Activated T-helper 1 cell treated with anti-CD3 and anti-CD28 coated beads, Interleukin-12 subunit alpha, Interleukin-12 subunit beta, Interleukin-2, Interleukin-4 antibody, amounts not matched to agents 30 ng/mL and 10 ng/mL and 1 ng/mL, durations not matched to agents 14 hours and 24 hours and 36 hours (primary cell): ENCODE data around the gene CCDC83. TPM values are rescaled to one million over a fixed set of nuclear protein-coding genes. Genes with fewer than 3 reads are reported as not detected.
"Not testable (repeated sequence)": the region's sequence is repeated elsewhere in the genome, so short reads cannot be mapped to it uniquely, and the experiment has no call there.

ENCODE experiments used
- DNase-seq: peaks from one replicate; pipeline ENCODE4 v3.0.0; 2021; ENCODE audit warnings: low spot score
- H3K27ac Mint-ChIP-seq: one replicate; pipeline ENCODE4 v1.8.0; 2021; ENCODE audit warnings: mild to moderate bottlenecking, mixed read lengths
- H3K27me3 Mint-ChIP-seq: one replicate; pipeline ENCODE4 v1.8.0; 2022; ENCODE audit warnings: mild to moderate bottlenecking, moderate library complexity, mixed read lengths; ENCODE audit not compliant: insufficient read depth
- H3K36me3 Mint-ChIP-seq: one replicate; pipeline ENCODE4 v1.8.0; 2021; ENCODE audit warnings: low read depth, mixed read lengths
- H3K4me1 Mint-ChIP-seq: one replicate; pipeline ENCODE4 v1.8.0; 2021; ENCODE audit warnings: low read depth, mixed read lengths
- H3K4me3 Mint-ChIP-seq: one replicate; pipeline ENCODE4 v1.8.0; 2021; ENCODE audit warnings: mild to moderate bottlenecking, moderate library complexity, mixed read lengths
- H3K9me3 Mint-ChIP-seq: one replicate; pipeline ENCODE4 v1.8.0; 2021; ENCODE audit warnings: mixed read lengths
- intact Hi-C: fragments of 100-400 bp; cut with micrococcal nuclease; formaldehyde crosslinking; loops from one replicate; pipeline ENCODE4 v1.15.1; 2024
- total RNA-seq: library from RNA; stranded (reverse); gene quantifications from 2 replicates; pipeline ENCODE4 v1.2.3, GENCODE V29; 2022

Gene CCDC83
- total RNA-seq, 1 donor from 2014 or later: not detected

GRCh38 chr11:85902353-85902752 is 47.2 kb downstream of the CCDC83 start:
- no peak for DNase-seq
- no peak overlapping the region for H3K4me3 Mint-ChIP-seq
- H3K4me1 Mint-ChIP-seq: no peaks in the 10 kb centered on the region
- H3K27me3 Mint-ChIP-seq: peaks cover 10% of the 10 kb centered on the region
- H3K36me3 Mint-ChIP-seq: no peaks in the 10 kb centered on the region
- H3K9me3 Mint-ChIP-seq: no peaks in the 10 kb centered on the region
- intact Hi-C loops: no loop called here
- H3K27ac Mint-ChIP-seq: no peak overlapping the region

GRCh38 chr11:85903406-85903805 is 48.2 kb downstream of the CCDC83 start:
- H3K27ac Mint-ChIP-seq: no peak overlapping the region
- intact Hi-C loops: no loop called here
- no peaks in the 10 kb centered on the region for H3K36me3 Mint-ChIP-seq
- no peaks in the 10 kb centered on the region for H3K9me3 Mint-ChIP-seq
- no peak for DNase-seq
- peaks cover 12% of the 10 kb centered on the region for H3K27me3 Mint-ChIP-seq
- no peak overlapping the region for H3K4me3 Mint-ChIP-seq
- H3K4me1 Mint-ChIP-seq: no peaks in the 10 kb centered on the region

DNA sequence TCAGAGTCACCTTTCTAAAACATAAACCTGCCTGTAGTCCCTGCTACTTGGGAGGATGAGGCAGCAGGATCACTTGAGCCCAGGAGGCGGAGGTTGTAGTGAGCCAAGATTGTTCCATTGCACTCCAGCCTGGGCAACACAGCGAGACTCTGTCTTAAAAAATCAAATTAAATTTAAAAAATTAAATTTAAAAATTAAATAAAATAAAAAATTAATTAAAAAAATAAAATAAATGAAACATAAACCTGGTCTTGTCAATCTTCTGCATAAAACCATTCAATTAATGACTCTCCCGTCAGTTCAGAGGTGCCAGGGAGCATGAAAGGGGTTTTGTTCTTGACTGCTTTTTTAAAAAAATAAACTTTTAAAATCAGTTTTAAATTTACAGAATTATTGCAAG is 48.6 kb downstream of the CCDC83 start:
- Mint-ChIP-seq H3K9me3 (no peaks in the 10 kb centered on the region), H3K27ac (no peak overlapping the region), H3K4me1 (no peaks in the 10 kb centered on the region), H3K27me3 (peaks cover 7% of the 10 kb centered on the region), H3K36me3 (no peaks in the 10 kb centered on the region), H3K4me3 (no peak overlapping the region)
- intact Hi-C loops: no loop called here
- DNase-seq: no peak

DNA sequence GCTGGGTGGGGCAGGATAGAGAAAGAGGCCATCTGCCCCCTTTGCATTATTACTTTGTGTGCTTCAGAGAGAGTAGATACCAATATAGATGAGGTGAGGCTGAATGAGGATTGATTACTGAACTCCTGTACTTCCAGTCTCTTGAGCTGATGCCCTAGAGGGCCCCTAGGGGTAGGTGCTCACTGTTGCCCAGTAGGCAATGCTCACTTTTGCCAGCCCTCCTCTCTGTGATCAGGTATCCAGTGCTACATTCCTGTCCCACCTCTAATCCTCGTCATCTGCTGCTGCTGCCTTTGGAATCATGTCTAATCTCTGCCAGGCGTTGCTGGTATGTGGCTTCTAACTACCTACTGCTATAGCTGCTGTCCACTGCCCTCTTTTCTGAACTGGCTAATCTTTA is 57.2 kb downstream of the CCDC83 start:
- H3K4me1 Mint-ChIP-seq: no peaks in the 10 kb centered on the region

DNA sequence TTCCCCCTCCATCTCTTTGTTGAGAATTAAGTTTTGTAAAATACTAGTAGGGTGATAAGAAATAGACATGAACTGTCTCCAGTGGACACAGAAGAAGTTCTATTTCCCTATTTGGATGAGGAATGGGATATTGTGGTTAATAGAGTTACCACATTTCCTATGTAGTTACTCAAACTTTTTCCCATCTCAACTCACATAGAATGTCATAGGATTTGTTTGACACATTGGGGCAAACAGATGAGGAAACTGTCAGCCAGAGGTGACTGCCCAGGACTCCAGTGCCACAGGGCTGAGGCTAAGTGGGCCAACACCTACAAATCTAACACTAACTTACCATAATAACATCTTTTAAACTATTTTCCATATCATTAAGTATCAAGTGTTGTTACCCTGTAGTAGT is 58.3 kb downstream of the CCDC83 start:
- Mint-ChIP-seq H3K36me3 (no peaks in the 10 kb centered on the region), H3K4me3 (no peak overlapping the region), H3K9me3 (peaks cover 8% of the 10 kb centered on the region), H3K4me1 (no peaks in the 10 kb centered on the region), H3K27ac (no peak overlapping the region), H3K27me3 (peaks cover 7% of the 10 kb centered on the region)
- intact Hi-C loops: no loop called here
- DNase-seq: no peak

More for the DNA sequence above, 57.2 kb downstream of the CCDC83 start:
- Mint-ChIP-seq H3K36me3 (no peaks in the 10 kb centered on the region), H3K27ac (no peak overlapping the region), H3K27me3 (peaks cover 4% of the 10 kb centered on the region), H3K9me3 (peaks cover 8% of the 10 kb centered on the region), H3K4me3 (no peak overlapping the region)
- DNase-seq: no peak
- intact Hi-C loops: no loop called here

- H3K36me3 Mint-ChIP-seq: no peaks in the 10 kb centered on the region
- H3K4me3 Mint-ChIP-seq: no peak overlapping the region
- peaks cover 10% of the 10 kb centered on the region for H3K27me3 Mint-ChIP-seq
- H3K9me3 Mint-ChIP-seq: peaks cover 8% of the 10 kb centered on the region
- no peak overlapping the region for H3K27ac Mint-ChIP-seq
- intact Hi-C loops: no loop called here
- no peak for DNase-seq
- no peaks in the 10 kb centered on the region for H3K4me1 Mint-ChIP-seq
Observed at GRCh38 chr11:85914425-85914824, 59.2 kb downstream of the CCDC83 start.

GRCh38 chr11:85918910-85919794 is 64.0 kb downstream of the CCDC83 start:
- Mint-ChIP-seq H3K27ac (no peak overlapping the region), H3K36me3 (peaks cover 1% of the 10 kb centered on the region), H3K4me1 (peaks cover 5% of the 10 kb centered on the region), H3K27me3 (peaks cover 13% of the 10 kb centered on the region), H3K9me3 (peaks cover 17% of the 10 kb centered on the region), H3K4me3 (no peak overlapping the region)
- DNase-seq: no peak
- intact Hi-C loops: no loop called here

DNA sequence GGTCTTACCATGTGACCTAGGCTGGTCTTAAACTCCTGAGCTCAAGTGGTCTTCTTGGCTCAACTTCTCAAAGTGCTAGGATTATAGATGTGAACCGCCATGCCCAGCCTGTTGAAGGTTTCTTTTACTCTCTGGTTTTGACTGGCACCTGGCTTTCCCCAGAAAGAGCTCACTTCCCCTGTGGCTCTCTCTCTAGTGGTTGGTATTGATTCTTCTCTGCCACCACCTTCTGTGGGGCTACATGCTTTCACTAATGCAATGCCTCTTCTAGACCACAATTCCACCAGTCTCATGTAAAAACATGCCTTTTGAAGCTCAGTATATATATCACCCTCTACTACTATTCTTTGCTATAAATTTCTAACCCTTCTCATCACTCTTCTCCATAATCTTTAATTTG is 67.2 kb downstream of the CCDC83 start:
- DNase-seq: no peak
- Mint-ChIP-seq H3K27ac (no peak overlapping the region), H3K4me3 (no peak overlapping the region), H3K36me3 (peaks cover 2% of the 10 kb centered on the region), H3K27me3 (peaks cover 16% of the 10 kb centered on the region), H3K4me1 (peaks cover 5% of the 10 kb centered on the region), H3K9me3 (peaks cover 9% of the 10 kb centered on the region)
- intact Hi-C loops: no loop called here

DNA sequence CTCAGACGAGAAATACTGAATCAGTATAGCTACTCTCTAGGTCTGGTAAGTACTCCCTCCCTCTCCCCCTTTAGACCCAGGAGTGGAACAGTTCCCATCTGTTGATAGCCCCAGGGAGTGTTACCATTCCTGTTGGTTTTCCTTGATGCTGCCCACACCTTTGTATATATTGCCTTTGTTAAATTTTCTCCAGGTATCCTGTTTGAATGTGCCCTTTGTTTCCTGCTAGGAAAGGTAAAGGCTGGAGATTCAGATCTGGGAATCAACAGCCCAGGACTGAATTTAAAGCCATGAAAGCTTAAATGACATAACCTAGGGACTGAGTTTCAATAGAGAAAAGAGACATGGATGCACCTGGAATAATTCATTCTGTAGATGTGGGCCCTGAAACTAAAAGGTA is 68.3 kb downstream of the CCDC83 start:
- Mint-ChIP-seq H3K9me3 (peaks cover 9% of the 10 kb centered on the region), H3K27ac (no peak overlapping the region), H3K36me3 (peaks cover 4% of the 10 kb centered on the region), H3K4me1 (peaks cover 5% of the 10 kb centered on the region), H3K4me3 (no peak overlapping the region), H3K27me3 (peaks cover 21% of the 10 kb centered on the region)
- intact Hi-C loops: no loop called here
- DNase-seq: no peak

DNA sequence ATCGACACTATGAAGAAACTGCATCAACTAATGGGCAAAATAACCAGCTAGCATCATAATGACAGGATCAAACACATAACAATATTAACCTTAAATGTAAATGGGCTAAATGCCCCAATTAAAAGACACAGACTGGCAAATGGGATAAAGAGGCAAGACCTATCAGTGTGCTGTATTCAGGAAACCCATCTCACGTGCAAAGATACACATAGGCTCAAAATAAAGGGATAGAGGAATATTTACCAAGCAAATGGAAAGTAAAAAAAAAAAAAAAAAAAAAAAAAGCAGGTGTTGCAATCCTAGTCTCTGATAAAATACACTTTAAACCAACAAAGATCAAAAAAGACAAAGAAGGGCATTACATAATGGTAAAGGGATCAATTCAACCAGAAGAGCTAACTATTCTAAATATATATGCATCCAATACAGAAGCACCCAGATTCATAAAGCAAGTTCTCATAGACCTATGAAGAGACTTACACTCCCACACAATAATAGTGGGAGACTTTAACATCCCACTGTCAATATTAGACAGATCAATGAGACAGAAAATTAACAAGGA is 71.6 kb downstream of the CCDC83 start:
- H3K27me3 Mint-ChIP-seq: peaks cover 25% of the 10 kb centered on the region
- DNase-seq, H3K36me3 Mint-ChIP-seq, H3K4me3 Mint-ChIP-seq, H3K4me1 Mint-ChIP-seq, H3K9me3 Mint-ChIP-seq, intact Hi-C loops, H3K27ac Mint-ChIP-seq: not testable (repeated sequence)

GRCh38 chr11:85930879-85931366 is 75.7 kb downstream of the CCDC83 start:
- Mint-ChIP-seq H3K4me3 (no peak overlapping the region), H3K27me3 (peaks cover 26% of the 10 kb centered on the region), H3K4me1 (no peaks in the 10 kb centered on the region), H3K27ac (no peak overlapping the region), H3K9me3 (no peaks in the 10 kb centered on the region), H3K36me3 (peaks cover 2% of the 10 kb centered on the region)
- intact Hi-C loops: no loop called here
- no peak for DNase-seq

DNA sequence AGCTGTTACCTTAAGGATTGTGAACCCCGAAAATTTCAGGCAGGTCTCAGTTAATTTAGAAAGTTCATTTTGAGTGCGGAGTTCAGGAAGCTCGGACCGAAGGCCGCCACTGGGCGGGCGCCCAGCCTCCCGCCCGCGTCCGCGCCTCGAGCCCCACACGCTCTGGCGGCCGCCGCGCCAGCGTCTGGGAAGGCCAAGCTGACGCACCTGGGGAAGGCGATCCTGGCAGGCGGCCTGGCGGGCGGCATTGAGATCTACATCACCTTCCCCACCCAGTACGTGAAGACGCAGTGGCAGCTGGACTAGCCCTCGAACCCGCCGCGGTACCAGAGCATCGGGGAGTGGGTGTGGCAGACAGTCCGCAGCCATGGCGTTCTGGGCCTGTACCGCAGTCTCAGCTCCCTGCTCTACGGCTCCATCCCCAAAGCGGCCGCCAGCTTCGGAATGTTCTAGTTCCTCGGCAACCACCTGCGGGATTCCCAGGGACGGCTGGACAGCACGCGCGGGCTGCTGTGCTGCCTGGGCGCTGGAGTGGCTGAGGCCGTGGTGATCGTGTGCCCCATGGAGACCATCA is 79.5 kb downstream of the CCDC83 start:
- no peaks in the 10 kb centered on the region for H3K4me1 Mint-ChIP-seq
- no peak overlapping the region for H3K27ac Mint-ChIP-seq
- no peaks in the 10 kb centered on the region for H3K36me3 Mint-ChIP-seq
- intact Hi-C loops: no loop called here
- no peak for DNase-seq
- no peak overlapping the region for H3K4me3 Mint-ChIP-seq
- no peaks in the 10 kb centered on the region for H3K9me3 Mint-ChIP-seq
- H3K27me3 Mint-ChIP-seq: peaks cover 7% of the 10 kb centered on the region

- H3K36me3 Mint-ChIP-seq: no peaks in the 10 kb centered on the region
- H3K27ac Mint-ChIP-seq: no peak overlapping the region
- intact Hi-C loops: no loop called here
- no peaks in the 10 kb centered on the region for H3K4me1 Mint-ChIP-seq
- no peak overlapping the region for H3K4me3 Mint-ChIP-seq
- H3K27me3 Mint-ChIP-seq: peaks cover 5% of the 10 kb centered on the region
- DNase-seq: no peak
- H3K9me3 Mint-ChIP-seq: no peaks in the 10 kb centered on the region
Observed at GRCh38 chr11:85935751-85936150, 80.6 kb downstream of the CCDC83 start.
